Psoas muscle (tissue), 8 donors: ENCODE measurements around the gene LTB. TPM values are rescaled to one million over a fixed set of nuclear protein-coding genes. Genes with fewer than 3 reads are reported as not detected.

ENCODE experiments used
- ATAC-seq, 4 donors: fragments of 200-7000 bp; cut with Tn5 transposase; one replicate each; pipeline ENCODE4 v1.9.1; 2020; ENCODE audit warnings: moderate library complexity in 3 of 4, mild to moderate bottlenecking in 2 of 4
- DNase-seq, 2 donors: peaks; one replicate each; pipeline ENCODE4 v3.0.0-alpha.2; 2020
- H3K27ac ChIP-seq: fragments of 200-600 bp; one replicate; pipeline ENCODE4 v1.8.0; 2022
- H3K27me3 ChIP-seq, 3 donors: fragments of 200-600 bp in 1 of 3; one replicate each; pipeline versions ENCODE4 v1.6.1 to v1.8.0; 2013 to 2022; ENCODE audit warnings: low read length in 2 of 3, mild to moderate bottlenecking in 2 of 3, moderate library complexity in 1 of 3; ENCODE audit not compliant: insufficient read depth in 3 of 3
- H3K36me3 ChIP-seq, 2 donors: fragments of 200-600 bp in 1 of 2; one replicate each; pipeline versions ENCODE4 v1.6.1 to v1.8.0; 2013 to 2022; ENCODE audit warnings: low read depth in 1 of 2, mild to moderate bottlenecking in 1 of 2, moderate library complexity in 1 of 2; ENCODE audit not compliant: insufficient read depth in 1 of 2
- H3K4me1 ChIP-seq: fragments of 200-600 bp; one replicate; pipeline ENCODE4 v1.8.0; 2022
- H3K4me3 ChIP-seq: fragments of 200-600 bp; one replicate; pipeline ENCODE4 v1.8.0; 2022; ENCODE audit warnings: mild to moderate bottlenecking
- H3K9me3 ChIP-seq: fragments of 200-600 bp; one replicate; pipeline ENCODE4 v1.8.0; 2022
- CTCF ChIP-seq: fragments of 200-600 bp; IDR thresholded peaks from one replicate; pipeline ENCODE4 v1.8.0; 2022; ENCODE audit warnings: antibody characterized with exemption
- WGBS, 3 donors: extraction: QIAGEN DNeasy Blood & Tissue Kit; methylation state at CpG; one replicate each; pipeline versions ENCODE4 v1.1.6 to v1.1.7; 2013; 5-methylcytosine and 5-hydroxymethylcytosine counted together
- intact Hi-C, 2 donors: fragments of 100-400 bp; cut with DNase I; formaldehyde crosslinking; loops; one replicate each; pipeline versions ENCODE4 v1.11.0 to v1.14.2; 2022
- polyA plus RNA-seq, 3 donors: library from polyadenylated mRNA; stranded (reverse); fragments of 200-250 nt; gene quantifications; one replicate each; pipeline ENCODE4 v1.2.3, GENCODE V29; 2013
- total RNA-seq, 4 donors: library from RNA; stranded (reverse); fragmentation: NEBNext Ultra II Directional in 2 of 4; extraction: Animal tissue kit (Norgen Biotek cat#: 25700) in 2 of 4; gene quantifications; one replicate each; pipeline versions ENCODE4 v1.2.1 to v1.2.4, GENCODE V29; 2021 to 2023
- donor health status: healthy with polysubstance abuse.
- donor health status: DM: no; HTN: no; CAD: no; lungs with moderate emphysema.
- donor health status: Bipolar disorder and iron deficiency.
- donor health status: healthy.
- donor health status: DM: yes; HTN: yes; CAD: no.
- donor health status: DM: no; HTN: no; CAD: no.
- donor health status: DM: no; HTN: no; CAD: no.
- donor health status: DM: yes; HTN: yes; CAD: no.

The LTB gene
- total and polyA plus RNA-seq, 7 donors = 0.08 to 1.0 (median 0.71) TPM

- TF ChIP-seq CTCF = no peak
- ATAC-seq (no peak), DNase-seq (no peak)
- Histone ChIP-seq H3K4me1 (peaks cover 30% of the 10 kb centered on the region), H3K4me3 (no peak overlapping the region), H3K27me3 (no peaks in the 10 kb centered on the region), H3K36me3 (peaks cover 7 to 18% of the 10 kb centered on the region in 2 donors), H3K27ac (no peak overlapping the region), H3K9me3 (no peaks in the 10 kb centered on the region)
- 53 to 56% (median 56%) methylated on average over 2 of the region's 2 CpGs for WGBS, 3 donors
- intact Hi-C loops = loop anchor here (5.0 to 10.0 kb wide), 8 partner anchors 38 to 420 kb away; partner anchors contain the start of genes LTB (in 2 of the 2), AIF1 (in 1 of the 2), C6orf47 (in 1 of the 2) and EHMT2 (in 1 of the 2)
These were observed 37.5 kb downstream of the LTB start for GRCh38 chr6:31544676-31545075.

GRCh38 chr6:31543639-31544038 is 38.6 kb downstream of the LTB start:
- Histone ChIP-seq H3K4me1 (peaks cover 36% of the 10 kb centered on the region), H3K27me3 (no peaks in the 10 kb centered on the region), H3K36me3 (peaks cover 13 to 18% of the 10 kb centered on the region in 2 donors), H3K9me3 (no peaks in the 10 kb centered on the region), H3K27ac (no peak overlapping the region), H3K4me3 (no peak overlapping the region)
- TF ChIP-seq CTCF = no peak
- intact Hi-C loops = loop anchor here (5.0 to 10.0 kb wide), 4 partner anchors 46 to 421 kb away; partner anchors contain the start of genes EHMT2 (in 1 of the 2) and MICB (in 1 of the 2)
- ATAC-seq = no peak
- WGBS, 3 donors = 93 to 96% (median 94%) methylated on average over 6 of the region's 6 CpGs
- no peak for DNase-seq

GRCh38 chr6:31541658-31542521 is 40.3 kb downstream of the LTB start, which contains the start of gene DDX39B:
TSS of gene DDX39B (minus strand) at chr6:31542003. CDS start at chr6:31540532, 1,471 bp downstream.
- H3K27ac ChIP-seq = peak within 1 kb of the TSS; percentile 92
- DNase-seq = peak; percentile 96 to 98
- WGBS, 3 donors = 0 to 1% (median 1%) methylated on average over 43 of the region's 43 CpGs

GRCh38 chr6:31541059-31541657 is 41.1 kb downstream of the LTB start:
- DNase-seq = peak in 1 of 2 donors; percentile 61

More at GRCh38 chr6:31541658-31542521, 40.3 kb downstream of the LTB start, which contains the start of gene DDX39B:
- Histone ChIP-seq H3K4me1 (peaks cover 29% of the 10 kb centered on the region), H3K4me3 (peak within 1 kb of the TSS; percentile 88), H3K9me3 (no peaks in the 10 kb centered on the region), H3K27me3 (no peaks in the 10 kb centered on the region), H3K36me3 (peaks cover 18 to 35% of the 10 kb centered on the region in 2 donors)
- TF ChIP-seq CTCF = no peak
- peak; percentile 93 to 94 (median 94) for ATAC-seq
- intact Hi-C loops = loop anchor here (5.0 to 10.0 kb wide), 4 partner anchors 45 to 423 kb away; partner anchors contain the start of genes EHMT2 (in 1 of the 2) and MICB (in 1 of the 2)

More at GRCh38 chr6:31541059-31541657, 41.1 kb downstream of the LTB start:
- Histone ChIP-seq H3K27ac (peak overlapping the region; percentile 92), H3K4me1 (peaks cover 29% of the 10 kb centered on the region), H3K4me3 (peak overlapping the region; percentile 88), H3K9me3 (no peaks in the 10 kb centered on the region), H3K36me3 (peaks cover 23 to 42% of the 10 kb centered on the region in 2 donors), H3K27me3 (no peaks in the 10 kb centered on the region)
- peak in 3 of 4 donors; percentile 19 to 57 (median 46) for ATAC-seq
- intact Hi-C loops = loop anchor here (5.0 to 10.0 kb wide), 4 partner anchors 44 to 424 kb away; partner anchors contain the start of genes EHMT2 (in 1 of the 2) and MICB (in 1 of the 2)
- 0 to 1% (median 0%) methylated on average over 21 of the region's 21 CpGs for WGBS, 3 donors
- no peak for TF ChIP-seq CTCF
